B cell (primary cell): ENCODE results near the gene SYNE2. TPM values are rescaled to one million over a fixed set of nuclear protein-coding genes. Genes with fewer than 3 reads are reported as not detected.

ENCODE experiments used
- ATAC-seq: fragments of 200-7000 bp; cut with Tn5 transposase; one replicate; pipeline ENCODE4 v1.10.0; 2021; ENCODE audit warnings: low read depth, mild to moderate bottlenecking, moderate number of reproducible peaks, moderate library complexity
- CTCF ChIA-PET: fragments of 350-600 bp; sonication (Branson Sonifier 250); formaldehyde crosslinking; loops from one replicate; lab custom pipeline; 2021; ENCODE audit warnings: antibody characterized with exemption, inconsistent platforms; lab: Charles Lee
- POLR2A ChIA-PET: fragments of 350-600 bp; sonication (Branson Sonifier 250); formaldehyde crosslinking; loops from one replicate; lab custom pipeline; 2021; ENCODE audit warnings: antibody characterized with exemption; lab: Charles Lee
- DNase-seq: peaks from one replicate; pipeline ENCODE4 v3.0.0; 2013
- H2AFZ ChIP-seq: 2 replicates; pipeline ENCODE4 v1.6.1; 2012; ENCODE audit warnings: mild to moderate bottlenecking, low read depth, low read length; ENCODE audit not compliant: insufficient read depth, poor library complexity, severe bottlenecking
- H3K27ac ChIP-seq, 2 donors: 1 replicate in 1 of 2; 2 replicates in 1 of 2; pipeline ENCODE4 v1.5.1; 2012 to 2013; ENCODE audit warnings: low read length in 2 of 2, mild to moderate bottlenecking in 2 of 2, moderate library complexity in 1 of 2
- H3K27me3 ChIP-seq, 4 experiments: fragments of 200-600 bp in 1 of 4; sonication (generic) in 1 of 4; replicated peaks in 1 of 4; 1 replicate in 2 of 4; 2 replicates in 2 of 4; pipeline versions ENCODE4 v1.6.1 to v1.7.0; 2013 to 2016; ENCODE audit warnings: low read length in 3 of 4, mild to moderate bottlenecking in 2 of 4, mixed read lengths in 1 of 4, moderate library complexity in 1 of 4; ENCODE audit not compliant: insufficient read depth in 4 of 4, control insufficient read depth in 3 of 4; ENCODE audit errors: control extremely low read depth in 1 of 4
- H3K36me3 ChIP-seq, 2 experiments: replicated peaks in 1 of 2; 1 replicate in 1 of 2; 2 replicates in 1 of 2; pipeline versions ENCODE4 v1.6.1 to v1.7.1; 2013; ENCODE audit warnings: low read length in 1 of 2; ENCODE audit not compliant: insufficient read depth in 2 of 2, control insufficient read depth in 1 of 2; ENCODE audit errors: control extremely low read depth in 1 of 2, extremely low read depth in 1 of 2
- H3K4me1 ChIP-seq, 2 donors: fragments of 200-600 bp in 1 of 2; sonication (generic) in 1 of 2; 1 replicate in 1 of 2; 2 replicates in 1 of 2; pipeline versions ENCODE4 v1.5.1 to v1.6.1; 2013 to 2017; ENCODE audit warnings: low read length in 2 of 2; ENCODE audit not compliant: control insufficient read depth in 2 of 2, insufficient read depth in 2 of 2
- H3K4me2 ChIP-seq: replicated peaks from 2 replicates; pipeline ENCODE3; 2012; ENCODE audit warnings: mild to moderate bottlenecking, low read depth, low read length; ENCODE audit not compliant: poor library complexity, severe bottlenecking
- H3K4me3 ChIP-seq, 5 experiments: fragments of 200-600 bp in 1 of 5; sonication (generic) in 1 of 5; 1 replicate in 3 of 5; 2 replicates in 2 of 5; pipeline versions ENCODE4 v1.5.1 to v1.7.0; 2011 to 2016; ENCODE audit warnings: low read length in 4 of 5, mild to moderate bottlenecking in 4 of 5, low read depth in 2 of 5, control low read depth in 1 of 5, moderate library complexity in 1 of 5; ENCODE audit not compliant: insufficient read depth in 1 of 5; ENCODE audit errors: control extremely low read depth in 1 of 5, extremely low read depth in 1 of 5
- H3K79me2 ChIP-seq: fragments of 200-600 bp; sonication (generic); one replicate; pipeline ENCODE4 v1.6.0; 2016; ENCODE audit warnings: low read length; ENCODE audit not compliant: control insufficient read depth, insufficient read depth
- H3K9ac ChIP-seq: fragments of 200-600 bp; sonication (generic); 2 replicates; pipeline ENCODE4 v1.6.1; 2017; ENCODE audit warnings: mild to moderate bottlenecking, low read length, moderate library complexity
- H3K9me3 ChIP-seq, 3 donors: one replicate each; pipeline versions ENCODE4 v1.6.1 to v1.7.1; 2013; ENCODE audit warnings: low read length in 2 of 3; ENCODE audit not compliant: control insufficient read depth in 2 of 3, insufficient read depth in 1 of 3; ENCODE audit errors: control extremely low read depth in 1 of 3
- H4K20me1 ChIP-seq: 2 replicates; pipeline ENCODE4 v1.6.0; 2012; ENCODE audit warnings: mild to moderate bottlenecking, low read length; ENCODE audit not compliant: insufficient read depth, control insufficient read depth, poor library complexity, severe bottlenecking
- H3K27ac Mint-ChIP-seq: one replicate; pipeline ENCODE4 v1.8.0; 2021; ENCODE audit warnings: mixed read lengths
- H3K27me3 Mint-ChIP-seq: one replicate; pipeline ENCODE4 v1.8.0; 2021; ENCODE audit warnings: mixed read lengths
- H3K4me1 Mint-ChIP-seq: one replicate; pipeline ENCODE4 v1.8.0; 2021; ENCODE audit warnings: mixed read lengths
- H3K4me3 Mint-ChIP-seq: one replicate; pipeline ENCODE4 v1.8.0; 2021; ENCODE audit warnings: mixed read lengths
- H3K9me3 Mint-ChIP-seq: one replicate; pipeline ENCODE4 v1.8.0; 2022; ENCODE audit warnings: mixed read lengths; ENCODE audit not compliant: insufficient read depth
- CTCF ChIP-seq: fragments of 200-600 bp; IDR thresholded peaks from one replicate; pipeline ENCODE4 v1.8.0; 2022; ENCODE audit warnings: antibody characterized with exemption, mild to moderate bottlenecking
- EZH2 ChIP-seq: IDR thresholded peaks from 2 replicates; pipeline ENCODE4 v1.6.1; 2012; ENCODE audit warnings: borderline replicate concordance, low read depth, mild to moderate bottlenecking, moderate library complexity, low read length; ENCODE audit not compliant: insufficient read depth, poor library complexity, severe bottlenecking
- WGBS: methylation state at CpG from one replicate; pipeline ENCODE4 v1.1.5; 2013; ENCODE audit warnings: missing lambda C conversion rate; ENCODE audit not compliant: insufficient coverage; 5-methylcytosine and 5-hydroxymethylcytosine counted together
- intact Hi-C: fragments of 100-400 bp; cut with micrococcal nuclease; formaldehyde crosslinking; loops from one replicate; pipeline ENCODE4 v1.10.0; 2022
- polyA plus RNA-seq: library from polyadenylated mRNA; depleted of rRNA; stranded (reverse); fragments of >200 nt; gene quantifications from 2 replicates; pipeline ENCODE4 v1.2.3, GENCODE V29; 2012
- total RNA-seq, 2 donors: library from RNA; stranded (reverse); fragments of 120-200 nt in 1 of 2; gene quantifications; 1 replicate in 1 of 2; 2 replicates in 1 of 2; pipeline versions ENCODE4 v1.2.3 to v1.2.4, GENCODE V29; 2013 to 2022

SYNE2 gene
- total and polyA plus RNA-seq, 2 donors (not counting 1 experiment from before 2014, with no cell fraction given) = 39.5 to 105 TPM

- ChIA-PET POLR2A (no interaction called here), CTCF (no interaction called here)
- Histone ChIP-seq H3K36me3 (peaks cover 3% of the 10 kb centered on the region in 2 experiments), H3K4me1 (peaks cover 0 to 3% of the 10 kb centered on the region in 2 donors), H3K4me2 (no peak overlapping the region), H3K4me3 (no peak overlapping the region), H3K79me2 (no peaks in the 10 kb centered on the region), H3K9me3 (no peaks in the 10 kb centered on the region), H4K20me1 (no peaks in the 10 kb centered on the region), H3K27me3 (no peaks in the 10 kb centered on the region), H2AFZ (no peak overlapping the region), H3K9ac (no peak overlapping the region), H3K27ac (no peak overlapping the region)
- TF ChIP-seq CTCF = no peak
- TF ChIP-seq EZH2 = no peak
- WGBS = 100% methylated on average over 1 of the region's 2 CpGs
- Mint-ChIP-seq H3K9me3 (no peaks in the 10 kb centered on the region), H3K4me3 (no peak overlapping the region), H3K27me3 (no peaks in the 10 kb centered on the region), H3K4me1 (peaks cover 8% of the 10 kb centered on the region), H3K27ac (no peak overlapping the region)
- intact Hi-C loops = no loop called here
- no peak for DNase-seq
- no peak for ATAC-seq
Measured at GRCh38 chr14:64008016-64008415, 155.2 kb downstream of the SYNE2 start.

GRCh38 chr14:64012003-64012402 is 159.2 kb downstream of the SYNE2 start:
- peaks cover 0 to 3% of the 10 kb centered on the region in 2 experiments for H3K36me3 ChIP-seq
- Mint-ChIP-seq H3K27me3 (no peaks in the 10 kb centered on the region), H3K27ac (no peak overlapping the region), H3K4me3 (no peak overlapping the region), H3K9me3 (no peaks in the 10 kb centered on the region), H3K4me1 (no peaks in the 10 kb centered on the region)
- POLR2A ChIA-PET = no interaction called here
- H3K9ac ChIP-seq = no peak overlapping the region
- TF ChIP-seq CTCF (no peak), EZH2 (no peak)
- H3K27me3 ChIP-seq = no peaks in the 10 kb centered on the region
- H4K20me1 ChIP-seq = no peaks in the 10 kb centered on the region
- CTCF ChIA-PET = interaction anchor here (0.8 to 4.2 kb wide), 3 partner anchors 212 to 292 kb away, joined by 3 to 63 read pairs (median 41); partner anchors contain the start of gene ESR2
- no peak overlapping the region for H3K4me3 ChIP-seq
- H3K27ac ChIP-seq = no peak overlapping the region
- H3K9me3 ChIP-seq = peaks cover 1 to 6% (median 5%) of the 10 kb centered on the region in 3 donors
- DNase-seq = no peak
- no peaks in the 10 kb centered on the region for H3K4me1 ChIP-seq
- ATAC-seq = no peak
- WGBS = 100% methylated on average over 1 of the region's 3 CpGs
- no peak overlapping the region for H3K4me2 ChIP-seq
- no peak overlapping the region for H2AFZ ChIP-seq
- intact Hi-C loops = no loop called here
- no peaks in the 10 kb centered on the region for H3K79me2 ChIP-seq
